T-helper 2 cell treated with Interferon-gamma antibody and Interleukin-4, amounts not matched to agents 100 ng/mL and 5 ng/mL, for 36 hours (primary cell): ENCODE data around the gene UNC119B. TPM values are rescaled to one million over a fixed set of nuclear protein-coding genes. Genes with fewer than 3 reads are reported as not detected.

ENCODE experiments used
- intact Hi-C: fragments of 100-400 bp; cut with micrococcal nuclease; formaldehyde crosslinking; loops from one replicate; pipeline ENCODE4 v1.15.1; 2023
- total RNA-seq: library from RNA; stranded (reverse); gene quantifications from 2 replicates; pipeline ENCODE4 v1.2.3, GENCODE V29; 2022

The UNC119B gene
- total RNA-seq, 1 donor from 2014 or later, result 20.3 TPM

DNA sequence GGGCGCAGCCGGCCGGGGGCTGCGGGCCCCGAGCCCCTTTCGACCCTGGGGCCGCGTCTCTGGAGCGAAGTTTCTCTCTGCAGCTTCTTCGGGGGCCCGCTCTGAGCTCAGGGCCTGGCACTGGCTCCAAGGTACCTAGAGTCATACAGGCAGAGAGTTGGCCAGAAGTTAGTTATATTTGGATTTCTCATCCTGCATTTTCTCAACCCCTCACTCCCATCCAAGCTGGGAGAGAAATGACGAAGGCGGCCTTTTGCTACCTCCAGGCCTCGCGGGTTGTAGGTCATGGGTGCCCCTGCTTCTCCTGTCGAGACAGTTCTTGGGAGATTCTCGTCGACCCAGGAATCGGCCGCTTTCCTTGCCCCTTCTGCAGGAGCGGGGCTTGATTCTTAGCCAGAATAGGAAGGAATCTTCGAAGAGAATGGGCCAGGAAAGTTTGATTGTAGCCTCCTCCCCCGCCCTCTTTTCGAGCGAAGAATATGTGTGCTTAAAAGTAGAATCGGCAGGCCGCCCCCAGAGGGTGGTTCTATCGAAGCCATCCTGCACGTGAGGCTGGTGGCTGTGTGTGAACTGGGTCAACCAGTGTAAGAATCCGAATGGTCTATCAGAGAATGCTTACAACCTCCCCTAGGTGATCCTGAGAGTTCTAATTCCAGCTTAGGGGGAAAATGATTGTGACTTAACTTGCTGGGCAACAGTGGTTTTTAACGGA lies 22.5 kb upstream of the UNC119B start:
- intact Hi-C loops, result loop anchor here (1.0 to 5.0 kb wide), 6 partner anchors 23 to 699 kb away; partner anchors contain the start of genes BICDL1, COQ5, SRSF9 and UNC119B

DNA sequence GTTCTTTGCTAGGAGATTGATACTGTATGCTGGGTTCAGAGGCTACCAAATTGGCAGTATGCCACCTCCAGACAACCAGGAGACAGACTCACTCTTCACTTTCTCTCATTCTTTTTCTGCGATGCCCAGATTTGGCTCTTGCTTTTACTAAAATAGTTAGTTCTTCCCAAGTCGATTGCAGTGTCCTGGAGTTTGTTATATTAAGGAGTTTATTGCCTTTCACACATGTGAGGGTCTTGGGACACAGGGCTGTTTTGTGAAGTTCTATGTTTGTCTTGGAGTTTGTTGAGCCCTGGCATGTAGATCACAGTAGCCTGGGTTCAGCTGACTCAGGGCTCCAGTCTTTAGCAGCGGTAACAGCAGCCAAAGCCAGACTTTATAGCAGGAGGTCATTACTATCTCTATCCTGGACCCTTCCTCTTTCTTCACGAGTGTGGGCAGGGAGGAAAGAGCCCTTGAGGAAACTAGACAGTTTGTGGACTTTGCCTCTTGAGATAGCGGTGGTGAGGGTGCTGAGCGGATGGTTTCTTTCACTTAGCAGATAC lies 21.7 kb upstream of the UNC119B start:
- intact Hi-C loops, result loop anchor here (5.0 kb wide), 2 partner anchors 221 to 371 kb away; partner anchors contain the start of gene SRSF9

GRCh38 chr12:120689397-120690082 lies 20.7 kb upstream of the UNC119B start:
- intact Hi-C loops, result loop anchor here (5.0 kb wide), 2 partner anchors 222 to 372 kb away; partner anchors contain the start of gene SRSF9

- intact Hi-C loops, result no loop called here
Observed at GRCh38 chr12:120690083-120690450, 20.2 kb upstream of the UNC119B start.

DNA sequence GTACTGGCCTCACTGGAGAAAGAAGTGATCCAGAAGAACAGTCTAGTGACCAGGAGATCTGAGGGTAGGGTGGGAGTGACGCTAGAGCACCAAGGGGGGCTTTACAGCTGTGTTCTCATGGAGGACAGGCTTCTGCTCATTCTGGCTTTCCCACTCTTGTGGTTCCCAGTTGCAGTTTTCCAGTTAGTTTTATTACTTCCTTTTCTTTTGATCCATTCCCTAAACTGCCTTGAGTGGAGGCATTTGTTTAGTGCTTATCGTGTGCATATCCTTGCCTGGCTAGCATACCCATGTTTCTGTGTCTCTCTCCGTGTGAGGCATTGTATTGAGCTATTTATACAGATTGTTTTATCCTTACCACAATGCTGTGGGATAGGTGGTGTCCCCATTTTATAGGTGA lies 19.3 kb upstream of the UNC119B start:
- intact Hi-C loops, result no loop called here

- intact Hi-C loops, result no loop called here
Observed at GRCh38 chr12:120692524-120693033, 17.7 kb upstream of the UNC119B start.

- intact Hi-C loops, result no loop called here
Observed at GRCh38 chr12:120693848-120694247, 16.4 kb upstream of the UNC119B start.

- intact Hi-C loops, result no loop called here
Observed at GRCh38 chr12:120696626-120697025, 13.6 kb upstream of the UNC119B start.

DNA sequence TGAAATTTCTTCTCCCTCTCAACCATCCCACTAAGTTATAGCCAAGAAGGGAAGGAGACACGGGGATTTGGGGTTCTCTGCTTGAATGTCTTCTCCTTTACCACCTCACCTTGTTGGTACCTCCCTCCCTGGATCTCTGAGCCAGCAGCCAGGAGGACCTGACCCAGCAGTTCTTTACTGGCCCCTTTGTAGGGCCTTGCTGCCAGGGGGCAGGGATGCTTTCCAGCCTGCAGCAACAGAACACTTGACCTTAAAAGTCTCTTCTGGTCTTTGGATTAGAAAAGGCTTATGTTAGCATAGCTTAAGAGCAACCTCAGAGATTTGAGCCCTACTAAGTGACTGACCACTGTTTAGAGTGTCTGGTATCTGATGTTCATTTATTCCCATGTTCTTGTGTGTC lies 12.9 kb upstream of the UNC119B start:
- intact Hi-C loops, result no loop called here

GRCh38 chr12:120698665-120699064 lies 11.6 kb upstream of the UNC119B start:
- intact Hi-C loops, result no loop called here

- intact Hi-C loops, result no loop called here
Observed at GRCh38 chr12:120699553-120699952, 10.7 kb upstream of the UNC119B start.

DNA sequence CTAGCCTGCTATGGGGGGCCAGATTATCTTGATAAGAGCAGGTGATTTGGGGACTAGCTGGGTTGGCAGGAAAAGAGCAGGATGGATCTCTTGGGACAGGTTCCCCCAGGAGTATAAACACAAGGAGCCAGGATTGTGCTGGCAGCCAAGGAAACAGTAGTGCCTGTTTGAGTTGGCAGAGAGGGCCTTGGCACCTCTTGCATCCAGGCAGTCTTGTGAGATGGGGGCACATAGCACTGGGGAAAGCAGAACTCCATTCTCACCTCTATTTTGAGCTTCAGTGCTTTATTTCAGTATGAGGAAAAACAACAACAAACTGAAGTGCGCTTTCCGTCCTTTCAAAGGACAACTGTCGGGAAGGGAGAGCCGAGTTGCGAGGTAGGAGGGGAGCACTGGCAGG lies 9.4 kb upstream of the UNC119B start:
- intact Hi-C loops, result no loop called here

DNA sequence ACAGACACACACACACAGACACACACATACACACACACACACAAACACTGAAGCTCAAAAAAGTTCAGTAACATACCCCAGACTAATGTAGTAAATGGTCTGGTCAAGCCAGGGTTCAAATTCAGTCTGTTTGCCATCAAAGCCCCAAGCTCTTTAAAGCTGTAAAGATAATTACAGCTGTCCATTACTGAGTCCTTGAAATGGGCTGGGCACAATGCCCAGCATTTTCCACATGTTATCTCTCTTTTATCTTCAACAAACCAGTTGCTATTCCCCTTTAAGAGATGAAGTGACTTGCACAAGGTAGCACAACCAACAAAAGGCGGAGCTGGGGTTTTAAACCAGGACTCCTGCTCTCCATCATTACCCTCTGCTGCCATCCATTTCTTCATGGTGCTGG lies 7.6 kb upstream of the UNC119B start:
- intact Hi-C loops, result no loop called here

- intact Hi-C loops, result no loop called here
Observed at GRCh38 chr12:120703311-120703942, 6.8 kb upstream of the UNC119B start.

- intact Hi-C loops, result no loop called here
Observed at GRCh38 chr12:120705618-120706017, 4.6 kb upstream of the UNC119B start.

GRCh38 chr12:120706029-120706428 lies 4.2 kb upstream of the UNC119B start:
- intact Hi-C loops, result no loop called here

- intact Hi-C loops, result no loop called here
Observed at GRCh38 chr12:120708651-120709050, 1.6 kb upstream of the UNC119B start.

GRCh38 chr12:120710805-120711296 lies 593 bp downstream of the UNC119B start:
- intact Hi-C loops, result loop anchor here (1.0 to 2.0 kb wide), 3 partner anchors 14 to 130 kb away; partner anchors contain the start of genes ACADS, MLEC and POP5

DNA sequence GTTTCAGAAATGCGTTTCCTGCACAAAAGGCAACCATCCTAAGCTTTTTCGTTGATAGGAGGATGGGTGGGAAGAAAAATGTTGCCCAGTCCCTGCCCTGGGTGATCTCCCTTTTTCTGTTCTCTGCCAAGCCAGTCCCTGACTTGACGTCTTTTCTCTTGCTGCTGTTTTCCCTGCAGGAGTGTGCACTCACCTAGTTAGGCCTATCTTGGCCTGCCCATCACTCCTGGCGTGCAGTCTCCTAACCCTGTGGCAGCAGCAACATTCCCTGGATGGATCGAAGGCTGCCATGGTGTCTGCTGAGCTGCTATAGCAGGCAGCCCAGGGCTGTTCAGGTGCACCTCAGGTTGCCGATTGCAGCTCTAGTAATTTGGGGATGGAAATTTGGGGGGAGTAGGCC lies 1.2 kb downstream of the UNC119B start:
- intact Hi-C loops, result loop anchor here (2.0 kb wide), 2 partner anchors 13 to 131 kb away; partner anchors contain the start of genes ACADS and POP5

DNA sequence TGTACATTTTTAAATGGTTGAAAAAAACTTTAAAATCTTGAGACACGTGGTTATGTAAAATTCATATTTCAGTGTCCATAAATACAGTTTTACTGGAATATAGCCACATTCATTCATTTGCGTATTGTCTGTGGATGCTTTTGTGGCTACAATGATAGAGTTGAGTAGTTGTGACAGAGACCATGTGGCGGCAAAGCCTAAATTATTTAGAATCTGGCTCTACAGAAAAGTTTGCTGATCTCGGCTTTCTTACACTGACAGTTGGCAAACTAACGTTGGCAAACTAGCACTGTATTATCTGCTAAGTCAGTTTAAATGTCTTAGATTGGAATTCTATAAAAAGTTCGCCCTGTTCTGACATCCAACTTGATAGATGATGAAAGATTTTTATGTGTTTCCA lies 2.4 kb downstream of the UNC119B start:
- intact Hi-C loops, result no loop called here

GRCh38 chr12:120713861-120714482 lies 3.7 kb downstream of the UNC119B start:
- intact Hi-C loops, result loop anchor here (1.0 kb wide), 2 partner anchors 67 to 131 kb away; no protein-coding TSS in a partner anchor
